ENCODE data around the gene ZDHHC3. TPM values are rescaled to one million over a fixed set of nuclear protein-coding genes. Genes with fewer than 3 reads are reported as not detected.

ZDHHC3 gene
- total RNA-seq, 1 experiment from 2014 or later: 122 TPM

DNA sequence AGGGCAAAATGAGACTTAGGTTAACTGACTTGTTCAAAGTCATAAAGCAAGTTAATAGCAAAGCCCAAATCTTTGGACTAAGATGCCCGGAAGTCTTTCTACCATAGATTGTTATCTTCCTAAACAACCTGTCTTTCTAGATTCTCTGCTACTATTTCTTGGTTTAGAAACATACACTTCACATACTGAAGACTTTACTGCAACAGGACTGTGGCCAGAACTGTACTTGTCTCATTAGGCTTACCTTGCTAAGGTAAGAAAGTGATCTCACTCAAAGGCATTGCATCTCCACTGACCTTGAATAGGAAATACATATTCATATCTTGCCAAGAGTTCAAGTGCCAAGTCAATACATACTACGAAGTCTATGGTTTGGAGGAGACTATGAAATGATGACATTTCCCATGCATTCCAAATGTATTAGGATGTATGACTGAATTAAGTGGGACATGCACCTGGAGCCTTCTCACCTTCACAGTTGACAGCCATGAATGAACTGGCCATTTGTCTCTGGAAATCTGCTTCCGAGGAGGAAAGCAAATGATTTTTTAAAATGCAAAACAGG, 5.0 kb downstream of the ZDHHC3 start:
- peaks cover 6% of the 10 kb centered on the region for H3F3A ChIP-seq (ENCODE audit: low read length, unreplicated experiment)
- BruUV-seq (replicated peaks): no TSS peak
- no peaks in the 10 kb centered on the region for H3K27me3 ChIP-seq (ENCODE audit: low read length)
- H3K9me2 ChIP-seq (replicated peaks; ENCODE audit: low read length): no peaks in the 10 kb centered on the region
- peaks cover 14% of the 10 kb centered on the region; the same call in 1 of the 2 replicates for H4K20me1 ChIP-seq (ENCODE audit: low read length)
- ATAC-seq: no peak
- H3K4me1 ChIP-seq (ENCODE audit: insufficient read depth, low read length): peaks cover 66% of the 10 kb centered on the region
- ChIA-PET POLR2A (ENCODE audit: unreplicated experiment) (no interaction called here), CTCF (no interaction called here)
- H3K9ac ChIP-seq (ENCODE audit: low read length): no peak overlapping the region
- TF ChIP-seq CTCF (conservative IDR thresholded peaks at IDR 0.05; ENCODE audit: low read depth, low read length) (no peak), EZH2 (IDR thresholded peaks at IDR 0.05; ENCODE audit: low read length, unreplicated experiment) (no peak), EZH2phosphoT487 (IDR thresholded peaks at IDR 0.05; ENCODE audit: borderline replicate concordance, low read length) (no peak)
- H3K4me3 ChIP-seq (ENCODE audit: low read length): no peak overlapping the region
- no peak overlapping the region for H2AFZ ChIP-seq (ENCODE audit: low read length)
- intact Hi-C loops (cut with micrococcal nuclease): no loop called here
- DNase-seq: peak; percentile 65
- H3K4me2 ChIP-seq (ENCODE audit: low read length): peak overlapping the region; percentile 41; the same call in 1 of the 2 replicates
- no peaks in the 10 kb centered on the region; the same call in 1 of the 2 replicates for H3K36me3 ChIP-seq (ENCODE audit: low read depth, low read length)
- no peaks in the 10 kb centered on the region for H3K9me3 ChIP-seq (ENCODE audit: low read length)
- peak overlapping the region; percentile 22; the same call in 1 of the 2 replicates for H3K27ac ChIP-seq (ENCODE audit: low read length)
- peaks cover 92% of the 10 kb centered on the region for H3K79me2 ChIP-seq (ENCODE audit: low read length)

DNA sequence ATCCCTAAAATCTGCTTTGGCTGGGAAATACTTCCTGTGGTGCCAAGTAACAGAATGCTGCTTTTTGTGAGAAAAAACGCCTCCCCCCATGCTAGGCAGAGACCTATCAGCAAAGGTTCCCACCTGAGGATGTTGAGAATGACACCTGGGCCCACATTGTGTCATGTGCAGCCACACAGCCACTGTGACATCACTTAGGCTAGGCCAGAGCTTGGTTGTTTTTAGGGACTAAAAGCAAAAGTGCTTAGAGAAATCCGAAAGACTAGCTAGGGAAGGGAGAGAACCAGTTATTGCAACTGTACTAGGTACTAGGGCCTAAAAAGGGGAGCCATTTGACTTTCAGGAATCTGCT, 6.2 kb downstream of the ZDHHC3 start:
- peaks cover 7% of the 10 kb centered on the region for H3F3A ChIP-seq (ENCODE audit: low read length, unreplicated experiment)
- H3K4me2 ChIP-seq (ENCODE audit: low read length): peak overlapping the region; percentile 21; the same call in 1 of the 2 replicates
- H3K27ac ChIP-seq (ENCODE audit: low read length): no peak overlapping the region
- ChIA-PET POLR2A (ENCODE audit: unreplicated experiment) (no interaction called here), CTCF (no interaction called here)
- no peak for ATAC-seq
- H3K9ac ChIP-seq (ENCODE audit: low read length): no peak overlapping the region
- H4K20me1 ChIP-seq (ENCODE audit: low read length): peaks cover 11% of the 10 kb centered on the region; the same call in 1 of the 2 replicates
- no peak overlapping the region for H3K4me3 ChIP-seq (ENCODE audit: low read length)
- H2AFZ ChIP-seq (ENCODE audit: low read length): no peak overlapping the region
- H3K9me3 ChIP-seq (ENCODE audit: low read length): no peaks in the 10 kb centered on the region
- BruUV-seq (replicated peaks): no TSS peak
- peaks cover 77% of the 10 kb centered on the region for H3K4me1 ChIP-seq (ENCODE audit: insufficient read depth, low read length)
- DNase-seq: no peak
- intact Hi-C loops (cut with micrococcal nuclease): no loop called here
- H3K36me3 ChIP-seq (ENCODE audit: low read depth, low read length): no peaks in the 10 kb centered on the region; the same call in 1 of the 2 replicates
- peaks cover 93% of the 10 kb centered on the region for H3K79me2 ChIP-seq (ENCODE audit: low read length)
- H3K9me2 ChIP-seq (replicated peaks; ENCODE audit: low read length): no peaks in the 10 kb centered on the region
- TF ChIP-seq CTCF (conservative IDR thresholded peaks at IDR 0.05; ENCODE audit: low read depth, low read length): no peak
- no peak for TF ChIP-seq EZH2phosphoT487 (IDR thresholded peaks at IDR 0.05; ENCODE audit: borderline replicate concordance, low read length)
- no peak for TF ChIP-seq EZH2 (IDR thresholded peaks at IDR 0.05; ENCODE audit: low read length, unreplicated experiment)
- no peaks in the 10 kb centered on the region for H3K27me3 ChIP-seq (ENCODE audit: low read length)

DNA sequence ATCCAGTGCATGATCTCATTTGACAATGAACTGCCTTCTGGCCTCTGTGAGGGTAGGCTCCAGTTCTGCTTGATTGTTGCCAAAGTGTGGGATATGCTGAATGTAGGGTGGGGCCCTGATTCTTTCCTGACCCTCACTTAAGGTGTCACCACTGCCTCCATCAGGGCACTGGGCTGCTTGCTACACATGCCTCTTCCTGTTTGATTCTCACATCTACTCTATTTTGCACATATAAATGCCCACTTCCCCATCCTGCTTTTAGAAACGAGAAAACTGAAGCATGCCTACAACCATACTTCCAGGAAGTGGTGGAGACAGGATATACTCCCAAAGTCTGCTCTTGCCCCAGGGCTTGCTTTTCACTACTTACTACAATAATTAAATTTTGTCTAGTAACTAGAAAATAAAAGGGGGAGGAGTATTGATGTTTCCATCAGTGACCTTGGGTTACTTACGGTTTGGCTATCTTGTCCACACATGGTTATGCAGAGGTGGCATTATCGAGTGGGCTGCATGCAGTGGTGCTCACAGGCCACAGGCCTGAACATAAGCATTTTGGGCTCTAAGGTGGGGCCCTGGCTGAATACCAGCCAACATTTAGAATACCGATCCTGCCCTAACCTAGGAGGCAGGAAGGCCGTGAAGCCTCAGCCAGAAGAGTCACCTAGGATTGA, 6.7 kb downstream of the ZDHHC3 start:
- H3K27ac ChIP-seq (ENCODE audit: low read length): no peak overlapping the region
- H2AFZ ChIP-seq (ENCODE audit: low read length): no peak overlapping the region
- intact Hi-C loops (cut with micrococcal nuclease): no loop called here
- POLR2A ChIA-PET (ENCODE audit: unreplicated experiment): no interaction called here
- BruUV-seq (replicated peaks): no TSS peak
- no peak overlapping the region for H3K4me3 ChIP-seq (ENCODE audit: low read length)
- no peak for TF ChIP-seq EZH2 (IDR thresholded peaks at IDR 0.05; ENCODE audit: low read length, unreplicated experiment)
- no peak for TF ChIP-seq CTCF (conservative IDR thresholded peaks at IDR 0.05; ENCODE audit: low read depth, low read length)
- TF ChIP-seq EZH2phosphoT487 (IDR thresholded peaks at IDR 0.05; ENCODE audit: borderline replicate concordance, low read length): no peak
- H3K9me3 ChIP-seq (ENCODE audit: low read length): no peaks in the 10 kb centered on the region
- H3F3A ChIP-seq (ENCODE audit: low read length, unreplicated experiment): peaks cover 7% of the 10 kb centered on the region
- peaks cover 93% of the 10 kb centered on the region for H3K79me2 ChIP-seq (ENCODE audit: low read length)
- ATAC-seq (no peak), DNase-seq (no peak)
- H3K9me2 ChIP-seq (replicated peaks; ENCODE audit: low read length): no peaks in the 10 kb centered on the region
- no peaks in the 10 kb centered on the region for H3K27me3 ChIP-seq (ENCODE audit: low read length)
- H3K4me2 ChIP-seq (ENCODE audit: low read length): peak overlapping the region; percentile 21; the same call in 1 of the 2 replicates
- H3K9ac ChIP-seq (ENCODE audit: low read length): no peak overlapping the region
- no peaks in the 10 kb centered on the region; the same call in 1 of the 2 replicates for H3K36me3 ChIP-seq (ENCODE audit: low read depth, low read length)
- H4K20me1 ChIP-seq (ENCODE audit: low read length): 0 out of 2 replicates have a peak, but pooled peaks cover 6% of the 10 kb centered on the region
- H3K4me1 ChIP-seq (ENCODE audit: insufficient read depth, low read length): peaks cover 77% of the 10 kb centered on the region
- CTCF ChIA-PET: no interaction called here

Measured in PC-3 (cell line).